GM19099 (cell line): ENCODE measurements around the gene HOXB7.

Experiments used
- POLR2A ChIP-seq: IDR thresholded peaks from 3 replicates; pipeline ENCODE4 v1.6.1; 2011; ENCODE audit warnings: low read depth; ENCODE audit not compliant: insufficient read length; ENCODE audit errors: extremely low read depth

Gene HOXB7

GRCh38 chr17:48600244-48601098 is 10.3 kb downstream of the HOXB7 start:
- TF ChIP-seq POLR2A = no peak

DNA sequence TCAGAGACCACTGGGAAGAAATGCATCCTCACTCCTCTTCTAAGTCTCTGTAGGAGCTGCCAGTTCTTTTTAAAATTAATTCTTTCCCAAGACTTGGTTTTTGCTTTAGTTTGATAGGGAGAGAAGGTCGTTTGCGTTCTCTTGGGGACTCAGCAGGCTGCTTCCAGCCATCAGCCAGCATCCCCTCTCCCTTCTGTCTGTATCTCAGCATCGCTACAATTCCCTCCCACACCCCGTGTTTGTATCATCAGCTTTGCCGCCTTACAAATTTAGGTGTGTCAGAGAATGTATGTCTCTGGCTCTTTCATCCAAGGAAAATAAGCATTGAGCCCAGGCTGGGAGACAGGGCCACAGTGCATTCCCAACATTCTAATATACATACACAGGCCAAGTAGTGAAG is 11.5 kb downstream of the HOXB7 start:
- no peak for TF ChIP-seq POLR2A

GRCh38 chr17:48598736-48599135 is 12.1 kb downstream of the HOXB7 start:
- TF ChIP-seq POLR2A = no peak

DNA sequence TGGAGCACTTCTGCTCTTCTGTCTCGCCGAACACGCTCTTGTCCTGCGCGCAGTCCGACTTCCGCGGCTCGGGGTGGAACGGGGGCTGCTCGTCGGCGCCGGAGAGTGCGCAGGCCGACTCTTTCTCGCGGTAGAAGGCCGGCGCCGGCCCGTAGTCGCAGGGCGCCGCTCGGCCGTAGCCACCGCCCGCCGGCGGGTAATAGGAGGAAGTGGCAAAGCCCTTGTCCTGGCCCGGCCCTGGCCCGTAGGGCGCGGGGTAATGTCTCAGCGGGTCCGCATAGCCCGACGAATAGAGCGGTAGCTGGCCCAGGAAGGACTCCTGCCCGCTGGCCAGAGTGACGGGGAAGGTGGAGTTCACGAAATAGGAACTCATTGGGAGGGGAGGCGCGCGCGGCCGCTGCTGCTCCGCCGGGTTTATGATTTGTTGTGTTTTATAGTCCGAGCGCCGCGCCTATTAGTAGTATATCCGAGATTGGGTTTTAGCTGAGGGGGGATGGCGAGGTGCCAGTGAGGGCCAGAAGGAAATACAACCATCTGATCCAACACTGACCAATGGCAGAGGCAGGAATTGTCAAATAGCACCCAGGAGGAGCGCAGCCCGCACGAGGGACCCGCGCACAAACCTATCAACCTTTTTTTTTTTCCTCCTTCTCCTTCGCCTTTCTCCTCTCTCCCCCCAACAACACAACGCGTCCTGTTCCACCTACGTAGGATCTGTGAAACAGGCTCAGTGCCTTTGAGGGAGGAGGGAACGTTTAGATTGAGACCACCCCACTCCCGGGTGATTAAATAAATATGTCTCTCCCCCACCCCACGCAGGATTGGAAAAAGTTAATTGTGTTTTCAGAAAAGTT is 12.8 kb downstream of the HOXB7 start:
- TF ChIP-seq POLR2A = peak; percentile 37

- TF ChIP-seq POLR2A = no peak
These were observed 13.4 kb downstream of the HOXB7 start for GRCh38 chr17:48597528-48597777.

DNA sequence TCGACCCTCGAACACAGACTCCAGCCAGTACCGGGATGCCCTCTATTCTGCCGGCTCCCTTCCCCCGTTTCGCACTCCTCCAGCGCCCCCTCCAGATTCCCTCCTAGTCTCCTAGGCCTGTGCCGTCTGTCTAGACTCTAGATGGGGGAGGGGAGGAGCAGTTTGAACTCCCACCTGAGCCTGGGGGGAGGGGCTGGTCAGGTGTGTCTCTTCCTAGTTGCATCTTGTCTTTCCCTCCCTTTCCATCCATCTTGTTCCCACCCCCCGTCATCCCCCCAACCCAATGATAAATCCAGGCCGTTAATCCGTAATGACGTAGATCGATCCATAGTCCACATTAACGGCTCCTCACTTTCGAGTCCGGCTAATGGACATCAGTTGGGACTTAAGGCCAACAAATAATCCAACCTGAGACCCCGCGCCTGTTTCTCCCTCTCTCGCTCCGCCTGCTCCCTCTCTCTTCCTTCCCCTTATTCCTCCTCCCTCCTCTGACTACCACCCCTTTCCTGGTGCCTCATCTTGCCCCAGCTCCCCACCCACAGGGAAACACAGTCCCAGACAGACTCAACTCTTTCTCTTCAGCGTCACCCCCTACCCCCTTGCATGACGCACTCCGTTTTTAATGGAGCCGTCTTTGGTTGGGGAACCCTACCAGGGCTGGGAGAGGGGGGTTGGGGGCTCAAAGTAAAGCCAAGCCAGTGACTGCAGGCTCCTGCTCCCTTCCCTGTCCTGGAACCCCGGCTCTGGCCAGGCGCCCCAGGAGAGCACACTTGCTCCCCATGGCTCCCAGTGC is 13.9 kb downstream of the HOXB7 start:
- TF ChIP-seq POLR2A = no peak

- TF ChIP-seq POLR2A = no peak
These were observed 14.7 kb downstream of the HOXB7 start for GRCh38 chr17:48596000-48596734.

- TF ChIP-seq POLR2A = no peak
These were observed 15.4 kb downstream of the HOXB7 start for GRCh38 chr17:48595278-48595999.

- no peak for TF ChIP-seq POLR2A
These were observed 16.1 kb downstream of the HOXB7 start for GRCh38 chr17:48594538-48595277.

DNA sequence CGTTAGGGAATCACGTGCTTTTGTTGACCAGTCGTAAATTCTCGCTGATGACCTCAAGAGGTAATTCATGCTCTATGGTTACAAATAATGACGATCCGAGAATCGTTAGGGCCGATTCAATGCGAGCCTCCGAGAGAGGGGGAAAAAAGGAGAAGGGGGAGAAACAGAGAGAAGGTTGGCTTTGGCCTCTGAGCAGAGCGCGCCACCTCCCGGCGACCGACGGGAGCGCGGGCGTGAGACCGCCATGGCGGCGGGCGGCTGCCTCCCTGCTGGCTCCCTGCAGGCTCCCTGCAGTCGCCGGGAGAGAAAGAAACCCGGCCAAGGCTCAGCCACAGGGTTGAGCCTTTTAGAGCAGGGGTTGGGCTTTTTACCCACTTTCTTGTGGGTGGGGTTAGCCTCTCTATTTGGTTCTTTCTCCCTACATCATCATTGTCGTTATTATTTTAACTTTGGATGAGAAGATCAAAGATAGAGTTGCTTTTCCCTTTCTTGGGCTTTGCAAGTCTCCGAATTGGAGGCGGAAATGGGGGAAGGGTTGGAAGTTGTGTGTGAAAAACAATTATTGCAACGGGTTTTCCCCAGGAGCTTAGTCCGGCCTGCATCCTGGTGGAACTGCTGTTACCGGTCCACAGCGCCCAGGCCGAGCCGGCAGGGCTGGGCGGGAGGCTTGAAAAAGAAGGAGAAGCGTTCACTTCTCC is 16.8 kb downstream of the HOXB7 start:
- TF ChIP-seq POLR2A = no peak

DNA sequence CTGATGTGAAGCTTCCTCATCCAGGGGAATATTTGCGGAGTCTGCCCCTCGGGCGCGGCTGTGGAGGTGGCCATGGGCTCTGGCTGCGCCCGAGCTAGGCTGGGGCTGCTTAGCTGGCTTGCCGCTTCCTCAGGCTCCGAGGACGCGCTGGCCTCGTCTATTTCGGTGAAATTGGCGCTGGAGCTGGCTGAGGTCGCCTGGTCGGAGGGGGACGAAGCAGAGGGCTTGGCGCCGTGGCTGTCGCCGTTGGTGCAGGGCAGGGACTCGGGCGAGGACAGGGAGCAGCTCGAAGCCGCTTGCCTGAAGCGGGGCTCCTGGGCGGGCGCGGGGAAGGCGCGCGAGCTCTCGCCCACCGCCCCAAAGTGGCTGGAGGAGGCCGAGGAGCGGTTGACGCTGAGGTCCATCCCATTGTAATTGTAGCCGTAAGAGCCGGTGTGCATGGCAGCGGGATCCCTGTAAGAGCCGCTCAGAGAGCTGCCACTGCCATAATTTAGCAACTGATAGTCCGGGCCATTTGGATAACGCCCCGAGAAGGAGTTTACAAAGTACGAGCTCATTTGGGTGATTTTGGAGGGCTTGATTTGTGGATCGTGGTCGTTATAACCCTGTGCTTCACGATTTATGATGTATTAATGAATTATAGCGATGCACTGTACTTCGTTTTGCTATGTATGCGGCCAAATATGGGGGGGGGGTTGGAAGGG is 17.5 kb downstream of the HOXB7 start, which contains the start of gene HOXB5:
TSS of gene HOXB5 (minus strand) at position 654 of the 704 bp plus-strand sequence. CDS start at position 557, 97 bp downstream.
- TF ChIP-seq POLR2A = no peak

GRCh38 chr17:48592577-48592976 is 18.2 kb downstream of the HOXB7 start:
- no peak for TF ChIP-seq POLR2A

GRCh38 chr17:48592057-48592514 is 18.7 kb downstream of the HOXB7 start:
- no peak for TF ChIP-seq POLR2A
